GM10266 (cell line): ENCODE results near the gene NREP.

Experiments
- DNase-seq: peaks from one replicate; pipeline ENCODE4 v3.0.0; 2012; ENCODE audit errors: extremely low spot score
- TF ChIP-seq, protein P1 (sequence below): IDR thresholded peaks from 2 replicates; pipeline ENCODE4 v1.5.1; 2012; ENCODE audit warnings: mild to moderate bottlenecking, low read depth; ENCODE audit not compliant: control insufficient read depth, insufficient read depth; ENCODE audit errors: missing control alignments

NREP gene

DNA sequence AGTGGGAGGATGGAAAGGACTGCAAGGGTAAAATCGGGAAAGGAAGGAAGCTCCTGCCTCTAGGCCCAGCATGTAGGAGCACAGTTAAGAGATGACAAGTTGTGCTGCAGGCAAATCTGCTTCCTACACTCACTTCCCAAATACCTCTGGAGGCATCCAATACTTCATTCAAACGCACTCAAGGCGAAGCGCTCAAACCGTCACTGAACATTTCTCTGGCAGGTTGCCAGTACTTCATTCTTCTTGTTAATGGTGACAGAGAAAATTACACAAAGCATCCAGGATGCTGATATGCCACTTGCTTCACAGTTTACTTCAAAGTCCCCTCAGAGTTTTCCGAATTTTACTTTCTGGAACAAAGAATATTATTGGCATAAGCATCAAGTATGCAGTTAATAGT lies 59.8 kb downstream of the NREP start:
- no peak for DNase-seq
- TF ChIP-seq, protein P1, sequence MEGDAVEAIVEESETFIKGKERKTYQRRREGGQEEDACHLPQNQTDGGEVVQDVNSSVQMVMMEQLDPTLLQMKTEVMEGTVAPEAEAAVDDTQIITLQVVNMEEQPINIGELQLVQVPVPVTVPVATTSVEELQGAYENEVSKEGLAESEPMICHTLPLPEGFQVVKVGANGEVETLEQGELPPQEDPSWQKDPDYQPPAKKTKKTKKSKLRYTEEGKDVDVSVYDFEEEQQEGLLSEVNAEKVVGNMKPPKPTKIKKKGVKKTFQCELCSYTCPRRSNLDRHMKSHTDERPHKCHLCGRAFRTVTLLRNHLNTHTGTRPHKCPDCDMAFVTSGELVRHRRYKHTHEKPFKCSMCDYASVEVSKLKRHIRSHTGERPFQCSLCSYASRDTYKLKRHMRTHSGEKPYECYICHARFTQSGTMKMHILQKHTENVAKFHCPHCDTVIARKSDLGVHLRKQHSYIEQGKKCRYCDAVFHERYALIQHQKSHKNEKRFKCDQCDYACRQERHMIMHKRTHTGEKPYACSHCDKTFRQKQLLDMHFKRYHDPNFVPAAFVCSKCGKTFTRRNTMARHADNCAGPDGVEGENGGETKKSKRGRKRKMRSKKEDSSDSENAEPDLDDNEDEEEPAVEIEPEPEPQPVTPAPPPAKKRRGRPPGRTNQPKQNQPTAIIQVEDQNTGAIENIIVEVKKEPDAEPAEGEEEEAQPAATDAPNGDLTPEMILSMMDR, result no peak

DNA sequence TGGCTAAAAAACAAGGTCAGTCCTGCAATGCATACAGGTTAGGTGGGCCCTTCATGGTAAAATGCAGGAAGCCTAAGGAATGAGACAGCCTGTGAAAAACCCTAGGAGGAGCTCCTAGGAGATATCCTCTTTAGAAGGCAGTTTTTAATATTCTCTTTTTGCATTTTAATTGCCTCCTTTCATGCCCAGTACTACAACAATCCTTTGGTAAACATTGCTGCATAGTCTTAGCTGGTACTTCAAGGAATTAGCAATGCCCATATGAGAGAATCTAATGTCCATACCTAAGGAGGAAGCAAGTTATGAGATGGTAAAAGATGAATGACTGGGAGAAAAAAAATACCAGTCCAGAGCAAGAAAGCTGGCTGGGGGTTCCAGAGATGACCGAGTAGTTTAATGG lies 61.0 kb downstream of the NREP start:
- no peak for DNase-seq

DNA sequence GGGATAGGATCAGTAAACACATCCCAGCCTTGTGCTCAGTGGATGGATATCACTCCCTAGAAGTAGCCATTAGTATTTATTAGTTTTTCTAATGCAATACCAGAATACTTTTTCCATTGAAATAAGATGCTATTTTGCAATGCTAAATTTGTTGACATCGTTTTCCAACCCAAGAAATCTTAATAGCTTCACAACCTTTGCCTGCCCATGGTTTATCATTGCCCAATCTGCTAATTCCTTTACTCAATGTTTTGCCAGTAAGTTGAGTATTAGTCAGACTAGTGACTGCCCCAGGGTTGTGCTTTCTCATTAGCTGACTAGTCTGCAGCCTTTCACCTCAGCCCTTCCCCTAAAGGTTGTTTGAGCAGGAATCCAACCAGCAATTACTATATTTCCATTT lies 62.9 kb downstream of the NREP start:
- no peak for DNase-seq
- TF ChIP-seq, protein P1, result no peak

More for the DNA sequence above, 61.0 kb downstream of the NREP start:
- TF ChIP-seq, protein P1, result no peak

DNA sequence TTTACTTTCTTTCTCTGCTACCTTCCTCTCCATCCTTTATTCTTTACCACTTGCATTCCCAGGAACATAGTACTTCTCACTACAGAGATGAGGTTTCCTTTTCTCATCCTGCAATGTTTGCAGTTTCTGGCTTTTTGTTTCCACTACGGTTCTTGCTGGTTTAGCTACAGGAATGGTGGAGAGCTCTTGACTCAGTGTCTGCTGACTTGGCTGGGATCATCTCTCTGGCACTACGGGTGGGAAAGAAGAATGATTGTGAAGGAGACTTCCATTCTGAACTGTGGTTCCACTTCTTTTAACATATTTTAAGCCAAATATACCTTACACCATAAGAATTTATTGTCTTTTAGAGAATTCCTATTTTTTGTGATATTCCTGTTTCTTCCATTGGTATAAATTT lies 65.1 kb downstream of the NREP start:
- DNase-seq, result no peak
- TF ChIP-seq, protein P1, result no peak

DNA sequence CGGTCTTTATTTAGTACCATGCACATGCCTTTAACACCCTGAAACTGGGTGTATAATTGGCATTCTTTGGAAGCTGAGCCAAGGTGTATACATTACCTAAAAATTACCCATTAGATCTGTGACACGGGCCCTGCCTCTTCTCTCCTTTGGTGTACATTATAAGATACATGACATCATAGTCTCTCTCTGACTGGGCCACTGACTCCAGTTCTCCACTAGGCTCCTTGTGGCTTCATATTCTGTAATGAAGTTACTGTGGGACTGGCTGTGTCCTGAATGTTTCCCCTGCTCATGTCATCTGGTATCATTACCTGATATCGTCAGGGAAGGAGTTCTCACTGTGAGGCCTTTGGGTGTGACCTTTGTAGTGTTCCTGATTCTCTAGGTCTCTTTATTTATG lies 65.5 kb downstream of the NREP start:
- TF ChIP-seq, protein P1, result no peak
- DNase-seq, result no peak

DNA sequence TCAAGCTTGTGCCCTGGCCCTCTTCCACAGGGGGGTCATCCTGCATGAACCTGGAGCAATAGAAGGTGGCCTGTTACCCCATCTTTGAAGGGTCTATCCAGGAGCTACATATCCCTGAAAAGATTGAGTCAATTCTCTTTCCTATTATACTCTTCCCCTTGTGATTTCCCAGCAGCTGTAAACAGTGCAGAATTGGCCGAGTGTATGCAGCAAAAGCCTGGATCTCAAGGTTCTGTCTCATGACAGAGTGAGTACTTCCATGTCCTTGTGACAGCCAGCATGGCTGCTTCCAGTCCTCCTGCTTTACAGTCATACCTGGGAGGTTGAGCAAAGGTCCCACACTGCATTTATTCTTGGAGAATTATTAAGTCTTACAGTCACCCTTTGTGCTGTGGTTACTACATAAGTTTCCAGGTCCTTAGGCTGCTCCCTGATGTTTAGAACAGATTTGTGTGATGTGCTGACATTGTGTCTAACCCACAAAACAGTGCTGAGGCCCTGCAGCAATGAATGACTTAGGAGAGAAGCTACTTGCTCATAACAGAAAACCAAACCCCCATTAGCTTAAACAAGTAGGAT lies 67.5 kb downstream of the NREP start:
- TF ChIP-seq, protein P1, result no peak
- no peak for DNase-seq

DNA sequence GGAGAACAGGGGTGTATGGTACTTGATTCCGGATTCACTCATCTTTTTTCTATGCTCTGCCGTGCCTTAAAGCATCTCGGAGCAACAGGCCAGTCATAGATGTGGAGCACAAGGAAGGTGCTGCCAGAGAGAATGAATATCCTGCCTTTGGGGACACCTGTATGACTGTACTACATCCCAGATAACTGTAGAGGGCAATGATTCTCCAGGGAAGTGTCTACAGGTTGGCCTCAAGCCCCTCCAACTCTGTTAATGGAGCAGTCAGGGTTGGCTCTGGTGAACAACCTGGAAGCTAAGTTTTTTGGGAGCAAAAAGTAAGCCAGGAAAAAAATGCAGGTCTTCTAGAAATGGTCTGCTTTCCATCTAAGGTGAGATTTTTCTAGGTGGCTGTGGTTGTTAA lies 71.0 kb downstream of the NREP start:
- DNase-seq, result no peak
- TF ChIP-seq, protein P1, result peak; percentile 8
